Osteoblast (primary cell): ENCODE results near the gene CXCR5. TPM values are rescaled to one million over a fixed set of nuclear protein-coding genes. Genes with fewer than 3 reads are reported as not detected.

Experiments used
- DNase-seq: peaks from one replicate; pipeline ENCODE4 v3.0.0; 2011; ENCODE audit warnings: low spot score, mixed read lengths; ENCODE audit not compliant: insufficient read length; ENCODE audit errors: missing footprints
- H2AFZ ChIP-seq: 2 replicates; pipeline ENCODE4 v1.6.0; 2011; ENCODE audit warnings: mild to moderate bottlenecking, low read length
- H3K27ac ChIP-seq: 2 replicates; pipeline ENCODE4 v1.5.1; 2011; ENCODE audit warnings: mild to moderate bottlenecking, low read depth, low read length, moderate library complexity
- H3K27me3 ChIP-seq: 2 replicates; pipeline ENCODE4 v1.6.0; 2012; ENCODE audit warnings: mild to moderate bottlenecking, control low read depth, inconsistent platforms, low read length, moderate library complexity; ENCODE audit not compliant: insufficient read depth
- H3K36me3 ChIP-seq: 2 replicates; pipeline ENCODE4 v1.5.1; 2011; ENCODE audit warnings: mild to moderate bottlenecking, low read length, control low read depth, moderate library complexity; ENCODE audit not compliant: insufficient read depth
- H3K4me1 ChIP-seq: 2 replicates; pipeline ENCODE4 v1.5.1; 2011; ENCODE audit warnings: mild to moderate bottlenecking, low read length, control low read depth, moderate library complexity; ENCODE audit not compliant: insufficient read depth
- H3K4me2 ChIP-seq: 2 replicates; pipeline ENCODE4 v1.6.0; 2011; ENCODE audit warnings: mild to moderate bottlenecking, low read length; ENCODE audit not compliant: insufficient read depth
- H3K4me3 ChIP-seq: fragments of 200-600 bp; sonication (generic); 3 replicates; pipeline ENCODE4 v1.5.1; 2012; ENCODE audit warnings: mild to moderate bottlenecking, low read length, inconsistent platforms; ENCODE audit not compliant: insufficient read depth
- H3K79me2 ChIP-seq: 2 replicates; pipeline ENCODE4 v1.6.0; 2012; ENCODE audit warnings: mild to moderate bottlenecking, low read length, control low read depth, inconsistent platforms; ENCODE audit not compliant: insufficient read depth
- H3K9me3 ChIP-seq: 2 replicates; pipeline ENCODE4 v1.5.1; 2011; ENCODE audit warnings: low read depth, low read length, control low read depth
- H4K20me1 ChIP-seq: 2 replicates; pipeline ENCODE4 v1.6.0; 2012; ENCODE audit warnings: mild to moderate bottlenecking, low read length, control low read depth; ENCODE audit not compliant: insufficient read depth
- CTCF ChIP-seq: IDR thresholded peaks from 2 replicates; pipeline ENCODE4 v1.5.1; 2011; ENCODE audit warnings: mild to moderate bottlenecking, low read depth, low read length, moderate library complexity; ENCODE audit errors: extremely low read depth
- total RNA-seq: library from RNA; depleted of rRNA; stranded (reverse); fragments of >200 nt; gene quantifications from 2 replicates; pipeline ENCODE4 v1.2.3, GENCODE V29; 2012

The CXCR5 gene
- total RNA-seq, 1 donor: not detected

- peak overlapping the region; percentile 99 for H3K27ac ChIP-seq
- peaks cover 86% of the 10 kb centered on the region for H3K79me2 ChIP-seq
- H3K9me3 ChIP-seq: no peaks in the 10 kb centered on the region
- no peak overlapping the region for H3K4me2 ChIP-seq
- no peak overlapping the region for H3K4me3 ChIP-seq
- no peaks in the 10 kb centered on the region for H3K27me3 ChIP-seq
- peaks cover 8% of the 10 kb centered on the region for H4K20me1 ChIP-seq
- no peak for TF ChIP-seq CTCF
- no peak overlapping the region for H2AFZ ChIP-seq
- DNase-seq: peak; percentile 35
- no peaks in the 10 kb centered on the region for H3K36me3 ChIP-seq
- peaks cover 90% of the 10 kb centered on the region for H3K4me1 ChIP-seq
Measured at GRCh38 chr11:118914987-118915386, 31.3 kb downstream of the CXCR5 start.

GRCh38 chr11:118915396-118915795 lies 31.7 kb downstream of the CXCR5 start:
- H3K27ac ChIP-seq: peak overlapping the region; percentile 99
- peaks cover 91% of the 10 kb centered on the region for H3K4me1 ChIP-seq
- H3K36me3 ChIP-seq: no peaks in the 10 kb centered on the region
- H4K20me1 ChIP-seq: peaks cover 10% of the 10 kb centered on the region
- no peak overlapping the region for H3K4me2 ChIP-seq
- peaks cover 88% of the 10 kb centered on the region for H3K79me2 ChIP-seq
- no peaks in the 10 kb centered on the region for H3K27me3 ChIP-seq
- H2AFZ ChIP-seq: no peak overlapping the region
- no peak overlapping the region for H3K4me3 ChIP-seq
- no peaks in the 10 kb centered on the region for H3K9me3 ChIP-seq
- no peak for TF ChIP-seq CTCF
- peak; percentile 17 for DNase-seq

GRCh38 chr11:118915941-118916841 lies 32.5 kb downstream of the CXCR5 start:
- peak overlapping the region; percentile 5 for H3K4me3 ChIP-seq
- H3K36me3 ChIP-seq: no peaks in the 10 kb centered on the region
- peaks cover 94% of the 10 kb centered on the region for H3K4me1 ChIP-seq
- no peaks in the 10 kb centered on the region for H3K9me3 ChIP-seq
- H3K4me2 ChIP-seq: peak overlapping the region; percentile 76
- H3K27ac ChIP-seq: peak overlapping the region; percentile 99
- peak; percentile 75 for DNase-seq
- H3K27me3 ChIP-seq: no peaks in the 10 kb centered on the region
- TF ChIP-seq CTCF: no peak
- H2AFZ ChIP-seq: no peak overlapping the region
- peaks cover 18% of the 10 kb centered on the region for H4K20me1 ChIP-seq
- H3K79me2 ChIP-seq: peaks cover 94% of the 10 kb centered on the region

GRCh38 chr11:118916842-118917388 lies 33.2 kb downstream of the CXCR5 start:
- Histone ChIP-seq H4K20me1 (peaks cover 25% of the 10 kb centered on the region), H3K36me3 (no peaks in the 10 kb centered on the region), H3K4me2 (peak overlapping the region; percentile 76), H3K27me3 (no peaks in the 10 kb centered on the region), H3K4me1 (peaks cover 94% of the 10 kb centered on the region), H3K27ac (peak overlapping the region; percentile 99), H3K9me3 (no peaks in the 10 kb centered on the region), H2AFZ (no peak overlapping the region), H3K79me2 (peaks cover 95% of the 10 kb centered on the region), H3K4me3 (peak overlapping the region; percentile 5)
- TF ChIP-seq CTCF: no peak
- peak; percentile 85 for DNase-seq
